HG02623 (cell line): ENCODE measurements around the gene SNX22.
A peak's percentile ranks its signal among the peaks of the same experiment; 100 is the strongest.
"Not testable (repeated sequence)": the region's sequence is repeated elsewhere in the genome, so short reads cannot be mapped to it uniquely, and the experiment has no call there.

Source experiments
- ATAC-seq: cut with Tn5 transposase; IDR thresholded peaks from one replicate; pipeline ENCODE4 v1.9.1; 2021; ENCODE audit warnings: moderate library complexity; ENCODE audit not compliant: unreplicated experiment

Gene SNX22

DNA sequence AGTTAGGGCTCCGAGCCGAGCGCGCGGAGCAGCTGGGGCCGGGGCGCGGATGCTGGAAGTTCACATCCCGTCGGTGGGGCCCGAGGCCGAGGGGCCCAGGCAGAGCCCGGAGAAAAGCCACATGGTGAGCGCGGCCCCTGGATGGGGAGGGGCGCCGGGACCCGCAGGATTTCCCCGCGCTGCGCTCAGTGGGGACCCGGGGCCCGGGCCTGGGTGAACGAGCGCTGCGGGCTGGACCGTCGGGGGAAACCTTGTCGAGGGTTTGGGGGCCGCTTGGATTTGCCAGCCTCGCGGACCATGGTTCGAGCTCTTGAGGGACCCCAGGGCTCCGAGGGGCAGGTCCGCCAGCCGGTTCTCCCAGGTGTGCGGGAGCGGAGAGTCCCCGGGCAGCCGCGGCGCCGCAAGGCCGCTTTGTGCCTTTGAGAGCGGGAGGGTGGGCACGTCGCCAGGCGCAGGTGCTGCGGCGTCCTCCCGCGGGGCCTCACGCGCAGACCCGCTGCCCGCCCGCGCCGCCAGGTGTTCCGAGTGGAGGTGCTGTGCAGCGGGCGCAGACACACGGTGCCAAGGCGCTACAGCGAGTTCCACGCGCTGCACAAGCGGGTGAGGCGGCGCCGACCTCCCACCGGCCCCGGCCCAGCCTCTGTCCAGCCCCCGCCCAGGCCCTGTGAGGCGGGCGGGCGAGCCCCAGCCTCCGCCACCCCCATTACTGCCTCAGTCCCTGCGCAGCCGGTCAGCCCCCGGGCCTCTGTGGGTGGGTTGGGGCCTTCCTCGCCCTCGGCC lies at the start of gene SNX22:
Gene SNX22, plus strand, starts transcription at position 5 of the 780 bp plus-strand sequence. Its CDS starts 45 bp downstream, at position 50.
- ATAC-seq = peak; percentile 19

DNA sequence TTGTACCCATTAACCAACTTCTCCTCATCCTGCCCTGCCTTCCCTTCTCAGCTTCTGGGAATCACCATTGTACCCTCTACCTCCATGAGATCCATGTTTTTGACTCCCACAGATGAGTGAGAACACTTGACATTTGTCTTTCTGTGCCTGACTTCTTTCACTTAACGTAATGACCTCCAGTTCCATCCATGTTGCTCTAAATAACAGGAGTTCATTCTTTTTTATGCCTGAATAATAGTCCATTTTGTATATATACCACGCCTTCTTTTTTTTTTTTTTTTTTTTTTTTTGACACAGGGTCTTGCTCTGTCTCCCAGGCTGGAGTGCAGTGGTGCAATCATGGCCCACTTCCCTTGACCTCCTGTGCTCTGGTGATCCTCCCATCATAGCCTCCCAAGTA lies 49.0 kb upstream of the SNX22 start:
- no peak for ATAC-seq

DNA sequence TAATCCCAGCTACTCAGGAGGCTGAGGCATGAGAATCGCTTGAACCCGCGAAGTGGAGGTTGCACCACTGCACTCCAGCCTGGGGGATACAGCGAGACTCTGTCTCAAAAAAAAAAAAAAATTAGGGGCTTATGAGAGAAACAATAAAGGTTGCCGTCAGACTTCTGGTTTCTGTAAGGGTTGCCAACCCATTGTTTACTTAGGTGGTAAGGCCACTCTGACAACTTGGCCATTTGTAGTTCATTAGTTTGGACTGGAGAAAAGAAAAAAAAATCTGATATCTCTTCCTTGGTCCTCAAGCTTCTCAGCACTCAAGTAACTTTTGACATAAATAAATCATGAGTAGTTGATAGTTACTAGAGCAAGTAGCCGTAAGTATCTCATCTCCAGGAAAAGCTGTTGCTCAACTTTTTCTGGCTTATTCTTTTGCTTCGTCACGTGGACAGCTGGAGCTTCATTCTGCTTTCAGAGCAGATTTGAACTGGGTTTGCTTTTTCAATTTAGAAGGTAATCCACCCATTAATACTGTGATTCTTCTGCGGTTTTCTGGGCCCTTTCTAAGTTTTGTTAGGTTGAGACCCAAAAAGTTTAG lies 46.3 kb upstream of the SNX22 start:
- no peak for ATAC-seq

DNA sequence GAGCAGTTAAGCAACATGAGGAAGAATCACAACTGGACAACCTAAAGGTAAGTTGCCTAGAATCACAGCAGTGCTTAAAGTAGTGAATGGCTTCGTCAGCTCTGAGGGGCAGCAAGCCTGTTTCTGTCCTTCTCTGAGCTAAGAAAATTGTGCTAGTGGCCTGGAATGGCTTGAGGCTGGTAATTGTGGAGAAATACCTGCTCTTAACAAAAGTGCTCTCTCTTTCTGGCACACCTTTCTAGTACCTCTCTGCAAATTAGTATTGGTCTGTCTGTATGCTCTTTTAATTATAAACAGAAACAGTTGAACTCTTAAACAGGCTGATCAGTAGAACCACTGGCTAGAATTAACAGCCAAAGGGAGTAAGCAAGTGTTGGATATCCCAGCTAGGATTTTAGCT lies 44.2 kb upstream of the SNX22 start:
- ATAC-seq = no peak

DNA sequence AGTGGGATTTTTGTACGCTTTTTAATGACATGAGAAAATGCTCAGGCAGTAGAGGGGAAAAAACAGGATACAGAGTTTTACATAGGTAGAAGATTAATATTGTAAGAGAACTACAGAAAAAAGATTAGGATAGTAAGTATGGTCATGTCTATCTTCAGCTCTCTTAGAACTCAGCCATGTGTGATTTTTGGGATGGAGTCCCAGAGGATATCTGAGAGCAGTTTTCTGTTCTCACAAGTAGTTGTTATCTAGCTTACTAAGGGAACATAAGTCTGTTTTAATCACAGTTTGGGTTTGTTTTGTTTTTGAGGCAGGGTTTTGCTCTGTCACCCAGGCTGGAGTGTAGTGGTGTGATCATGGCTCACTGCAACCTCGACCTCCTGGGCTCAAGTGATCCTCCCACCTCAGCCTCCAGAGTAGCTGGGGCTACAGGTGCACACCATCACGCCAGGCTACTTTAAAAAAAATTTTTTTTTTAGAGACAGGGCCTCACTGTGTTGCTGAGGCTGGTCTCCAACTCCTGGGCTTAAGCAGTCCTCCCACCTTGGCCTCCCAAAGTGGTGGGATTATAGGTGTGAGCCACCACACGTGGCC lies 41.3 kb upstream of the SNX22 start:
- ATAC-seq = not testable (repeated sequence)

DNA sequence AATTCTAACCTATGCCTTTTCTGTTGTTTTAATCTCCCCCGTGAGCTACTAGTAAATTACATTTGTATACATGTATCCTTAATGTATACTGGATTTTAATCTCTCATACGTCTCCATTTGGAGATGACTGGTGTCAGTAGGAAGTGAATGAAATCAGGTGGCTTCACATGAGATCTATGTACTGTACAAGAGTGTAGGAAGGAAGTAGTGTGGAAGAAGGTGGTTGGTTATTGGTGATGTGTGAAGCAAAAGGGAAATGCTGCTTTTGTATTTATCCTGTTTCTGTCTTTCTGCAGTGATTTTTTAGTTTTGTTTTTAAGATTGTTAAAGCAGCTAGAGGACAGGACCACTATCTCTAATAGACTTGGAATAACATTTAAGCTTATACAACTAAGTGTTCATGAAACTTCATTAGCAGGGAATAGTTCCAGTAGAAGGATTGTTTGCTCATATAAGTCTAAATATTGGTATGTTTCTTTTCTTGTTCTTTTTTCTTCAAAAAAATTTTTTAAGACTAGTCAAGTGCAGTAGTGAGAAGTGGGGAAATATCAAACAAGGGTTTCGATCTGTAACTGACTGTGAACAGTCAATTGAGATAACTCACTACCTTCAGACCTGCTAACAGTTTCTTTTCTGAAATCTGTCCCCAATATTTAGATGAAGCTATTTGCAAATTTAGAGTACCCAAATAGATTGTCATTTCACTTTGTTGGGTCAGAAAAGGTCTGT lies 40.4 kb upstream of the SNX22 start:
- no peak for ATAC-seq

DNA sequence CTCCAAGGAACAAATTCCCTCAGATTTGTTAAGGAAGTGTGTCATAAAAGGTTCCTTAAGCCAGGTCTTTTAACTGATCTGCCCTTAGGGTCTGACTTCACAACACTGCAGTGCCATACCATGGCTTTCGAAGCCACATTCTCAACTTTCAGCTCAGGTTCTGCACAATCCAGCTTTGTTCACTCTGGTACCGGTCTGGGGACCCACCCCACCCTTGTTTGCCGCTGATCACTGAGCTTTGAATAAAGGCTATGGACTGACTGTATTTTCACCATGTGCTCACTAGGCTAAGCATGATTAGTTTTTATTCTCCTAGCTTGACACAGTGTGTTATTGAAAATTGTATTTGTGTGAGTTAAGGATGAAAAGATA lies 39.9 kb upstream of the SNX22 start:
- ATAC-seq = no peak

DNA sequence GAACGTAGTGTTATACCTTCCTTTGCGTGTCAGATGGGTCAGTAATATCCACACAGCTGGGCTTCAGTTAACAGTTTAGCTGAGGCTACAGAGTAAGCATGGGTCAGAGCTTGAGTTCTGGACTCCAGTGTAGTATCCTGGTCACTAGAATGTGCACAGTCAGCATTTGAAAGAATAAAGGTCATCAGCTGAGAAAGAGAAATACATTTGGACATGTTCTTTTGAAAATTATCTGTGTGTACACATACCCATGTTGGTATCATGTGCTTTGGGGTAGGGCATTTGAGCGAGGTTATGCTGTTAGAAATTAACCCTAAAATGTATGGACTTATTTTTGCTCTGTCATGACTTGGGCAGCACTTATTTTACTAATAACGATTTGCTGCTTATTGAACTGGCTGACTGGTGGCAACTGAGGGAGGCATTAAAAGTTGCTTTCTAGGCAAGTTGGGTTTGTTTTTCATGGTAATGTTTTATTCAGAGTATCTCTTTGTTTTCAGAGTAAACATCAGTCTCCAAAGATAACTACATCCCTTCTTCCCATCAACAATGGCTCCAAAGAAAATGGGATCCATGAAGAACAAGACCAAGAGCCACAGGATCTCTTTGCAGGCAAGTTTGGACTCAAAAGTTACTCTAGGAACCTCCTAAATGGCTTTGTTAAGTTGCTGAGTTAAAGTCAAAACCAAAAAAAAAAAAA lies 39.3 kb upstream of the SNX22 start:
- ATAC-seq = no peak

DNA sequence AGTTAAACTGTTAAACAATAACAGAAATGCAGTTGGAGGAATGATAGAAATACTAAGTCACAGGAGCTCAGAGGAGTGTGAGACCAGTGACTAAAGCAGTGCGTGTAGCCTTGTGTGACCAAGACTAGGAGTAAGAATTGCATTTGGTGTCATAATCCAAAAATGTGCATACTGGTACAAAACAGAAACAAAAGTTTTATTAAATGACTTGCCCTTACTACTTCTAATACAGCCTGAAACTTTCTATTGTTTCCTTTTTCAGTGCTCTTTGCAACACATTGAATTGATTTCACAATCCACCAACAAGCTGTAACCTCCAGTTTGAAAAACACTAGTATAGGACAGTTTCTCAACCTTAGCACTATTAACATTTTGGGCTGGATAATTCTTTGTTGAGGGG lies 38.6 kb upstream of the SNX22 start:
- no peak for ATAC-seq

DNA sequence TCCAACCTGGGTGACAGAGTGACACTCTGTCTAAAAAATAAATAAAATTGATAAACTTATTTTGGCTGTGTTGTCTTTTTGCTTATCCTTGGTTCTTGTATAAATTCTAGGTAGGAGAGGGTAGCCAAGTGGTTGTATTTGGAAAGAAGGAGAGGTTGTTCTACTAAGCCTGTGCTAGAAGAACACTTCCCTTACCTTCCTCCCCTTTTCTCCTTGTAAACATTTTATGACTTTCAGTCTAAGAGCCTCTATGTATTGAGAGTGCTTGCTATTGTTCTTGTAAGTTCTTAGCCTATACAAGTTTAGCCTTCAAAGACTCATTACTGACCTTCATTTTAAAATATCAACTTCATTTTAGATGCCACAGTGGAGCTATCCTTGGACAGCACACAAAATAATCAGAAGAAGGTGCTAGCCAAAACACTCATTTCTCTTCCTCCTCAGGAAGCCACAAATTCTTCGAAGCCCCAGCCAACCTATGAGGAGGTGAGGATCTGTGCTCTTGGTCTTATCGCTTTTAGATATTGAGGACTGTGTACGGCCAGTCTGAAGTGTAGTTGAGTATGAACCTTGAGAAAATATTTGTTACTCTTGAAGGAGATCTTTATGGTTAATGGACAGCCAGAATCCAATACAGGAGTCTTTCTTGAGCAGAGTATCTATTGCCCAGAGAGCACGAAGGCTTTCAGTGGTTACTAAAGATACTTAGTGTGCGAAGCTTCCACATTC lies 33.6 kb upstream of the SNX22 start:
- ATAC-seq = no peak

DNA sequence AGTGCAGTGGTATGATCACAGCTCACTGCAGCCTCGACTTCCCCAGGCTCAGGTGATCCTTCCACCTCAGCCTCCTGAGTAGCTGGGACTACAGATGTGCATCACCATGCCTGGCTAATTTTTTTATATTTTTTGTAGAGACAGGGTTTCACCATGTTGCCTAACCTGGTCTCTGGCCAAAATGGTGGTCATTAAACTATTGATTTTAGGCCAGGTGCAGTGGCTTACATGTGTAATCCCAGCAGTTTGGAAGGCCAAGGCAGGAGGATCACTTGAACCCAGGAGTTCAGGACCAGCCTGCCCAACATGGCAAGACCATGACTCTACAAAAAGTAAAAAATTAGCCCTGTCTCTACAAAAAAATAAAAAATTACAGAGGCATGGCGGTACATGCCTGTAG lies 31.2 kb upstream of the SNX22 start:
- not testable (repeated sequence) for ATAC-seq

DNA sequence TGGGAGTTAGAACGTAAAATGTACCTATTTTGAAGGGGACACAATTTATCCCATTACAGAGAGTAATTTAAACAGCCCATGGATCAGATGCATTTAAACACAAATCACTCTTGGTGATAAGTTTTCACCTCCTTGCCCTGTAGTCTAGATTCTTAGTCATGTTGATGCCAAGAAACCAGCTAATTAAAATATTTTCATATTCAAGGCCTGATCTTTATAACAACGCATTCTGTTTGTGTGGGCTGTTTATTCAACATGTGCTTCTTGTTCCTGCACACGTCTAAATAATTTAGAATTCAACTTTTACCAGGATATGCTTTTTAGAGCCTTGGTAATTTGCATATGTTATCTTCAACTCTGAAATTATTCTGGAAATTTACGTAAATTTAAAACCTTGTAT lies 29.9 kb upstream of the SNX22 start:
- ATAC-seq = no peak

DNA sequence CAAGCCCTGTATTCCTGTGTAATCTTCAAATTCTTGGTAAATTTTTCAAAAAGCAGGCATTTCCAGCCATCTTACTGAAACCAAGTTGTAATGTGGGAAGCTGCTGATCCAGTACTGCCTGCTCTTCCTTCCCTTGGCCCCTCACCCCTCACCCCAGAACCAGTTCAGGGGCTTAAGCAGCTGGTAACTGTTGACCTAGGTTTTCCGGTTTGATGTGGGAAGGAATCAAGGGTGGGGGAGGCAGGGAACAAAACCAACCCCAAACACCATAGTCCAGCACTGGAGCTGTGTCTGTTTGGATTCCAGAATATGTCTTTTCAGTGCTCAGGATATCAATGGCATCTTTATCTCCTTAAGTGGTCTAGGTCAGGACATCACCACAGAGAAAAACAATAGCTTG lies 29.1 kb upstream of the SNX22 start:
- no peak for ATAC-seq

DNA sequence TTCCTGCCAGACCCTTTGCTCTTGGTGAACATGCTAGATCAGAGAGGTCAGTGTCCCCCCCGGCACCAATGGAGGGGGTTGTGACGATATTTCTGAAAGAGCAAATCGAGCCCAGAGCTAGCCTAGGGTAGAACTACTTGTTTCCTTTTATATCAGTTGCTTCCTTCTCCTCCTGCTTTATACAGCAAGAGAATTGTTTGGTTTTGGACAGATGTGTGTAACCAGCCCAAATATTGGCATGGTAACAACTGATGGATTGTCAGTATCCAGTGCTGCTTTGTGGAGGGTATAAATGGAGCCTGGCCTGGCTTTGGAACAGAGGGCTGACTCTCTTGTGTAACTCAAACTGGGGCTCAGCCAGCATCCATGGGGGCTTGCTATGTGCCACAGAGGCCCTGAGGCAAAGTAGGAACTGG lies 28.6 kb upstream of the SNX22 start:
- no peak for ATAC-seq

DNA sequence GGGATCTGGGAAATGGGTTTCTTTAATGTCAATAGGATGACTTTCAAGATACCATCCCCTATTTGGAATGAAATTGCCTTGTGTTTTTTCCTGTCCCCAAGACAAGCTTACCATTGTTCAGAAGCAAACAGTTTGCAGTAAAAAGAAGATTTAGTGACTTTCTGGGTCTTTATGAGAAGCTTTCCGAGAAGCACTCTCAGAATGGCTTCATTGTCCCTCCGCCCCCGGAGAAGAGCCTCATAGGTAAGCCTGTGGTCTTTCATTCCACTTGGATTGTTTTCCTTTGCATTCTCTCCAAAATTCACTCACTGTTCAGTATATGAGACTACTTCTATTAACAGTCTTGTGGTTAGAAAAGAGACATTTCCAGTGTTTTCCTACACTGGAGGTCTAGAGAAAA lies 25.6 kb upstream of the SNX22 start:
- ATAC-seq = no peak

DNA sequence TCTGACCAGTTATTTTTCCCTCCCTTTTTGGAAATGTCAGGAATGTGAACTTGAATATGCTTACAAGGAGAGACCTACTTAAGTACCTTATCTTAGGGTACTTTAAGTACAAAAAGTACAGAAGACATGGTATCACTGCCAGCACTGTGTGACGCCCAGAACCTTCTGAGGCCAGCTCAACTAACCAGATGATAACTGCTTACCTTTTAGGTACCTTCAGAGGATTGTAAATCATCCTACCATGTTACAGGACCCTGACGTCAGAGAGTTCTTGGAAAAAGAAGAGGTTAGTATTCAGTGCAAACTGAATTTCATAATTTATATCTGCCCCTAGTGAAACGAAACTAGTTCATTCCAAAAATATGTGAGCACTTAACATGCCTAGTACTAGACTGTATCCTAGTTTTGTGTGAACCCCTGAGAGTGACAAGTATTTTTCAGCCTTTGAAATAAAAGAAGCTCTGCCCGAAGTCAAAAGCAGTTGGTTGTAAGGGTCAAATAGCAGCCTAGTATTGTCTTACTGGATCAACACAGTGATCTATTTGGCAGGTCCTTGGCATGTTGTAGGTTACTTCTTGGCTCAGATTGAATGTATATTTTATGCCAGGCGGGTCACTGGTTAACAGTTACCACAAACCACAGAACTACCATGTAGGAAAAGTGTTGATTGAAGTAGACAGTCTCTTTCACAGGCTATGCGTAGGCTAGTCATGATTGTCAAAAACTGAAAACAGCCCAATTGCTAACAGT lies 23.8 kb upstream of the SNX22 start:
- no peak for ATAC-seq

DNA sequence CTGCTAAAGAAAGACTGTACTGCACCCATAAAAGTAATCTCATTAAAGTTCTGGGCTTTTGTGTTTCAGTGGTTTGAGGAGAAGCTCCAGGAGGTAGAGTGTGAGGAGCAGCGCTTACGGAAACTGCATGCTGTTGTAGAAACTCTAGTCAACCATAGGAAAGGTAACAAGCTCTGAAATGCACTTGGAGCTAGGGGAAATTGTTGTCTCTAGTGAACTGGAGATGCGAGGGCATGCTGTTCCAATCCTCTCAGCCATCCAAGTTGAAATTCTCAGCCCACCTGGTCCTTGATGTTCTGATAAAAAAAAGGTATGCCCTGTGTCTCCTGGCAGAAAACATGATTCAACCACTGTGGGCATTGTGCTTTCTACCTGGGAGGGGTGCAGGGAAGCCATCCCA lies 21.4 kb upstream of the SNX22 start:
- ATAC-seq = no peak

DNA sequence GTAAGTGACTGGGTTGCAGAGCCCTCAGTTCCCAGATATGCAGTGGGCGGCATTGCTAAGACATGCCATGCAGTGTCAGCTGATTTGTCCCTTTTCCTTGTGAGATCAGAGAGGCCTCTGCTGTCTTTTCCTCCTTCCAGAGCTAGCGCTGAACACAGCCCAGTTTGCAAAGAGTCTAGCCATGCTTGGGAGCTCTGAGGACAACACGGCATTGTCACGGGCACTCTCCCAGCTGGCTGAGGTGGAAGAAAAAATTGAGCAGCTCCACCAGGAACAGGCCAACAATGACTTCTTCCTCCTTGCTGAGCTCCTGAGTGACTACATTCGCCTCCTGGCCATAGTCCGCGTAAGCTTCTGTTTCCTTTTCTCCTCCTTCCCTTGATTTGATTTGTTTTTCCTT lies 20.0 kb upstream of the SNX22 start:
- no peak for ATAC-seq

DNA sequence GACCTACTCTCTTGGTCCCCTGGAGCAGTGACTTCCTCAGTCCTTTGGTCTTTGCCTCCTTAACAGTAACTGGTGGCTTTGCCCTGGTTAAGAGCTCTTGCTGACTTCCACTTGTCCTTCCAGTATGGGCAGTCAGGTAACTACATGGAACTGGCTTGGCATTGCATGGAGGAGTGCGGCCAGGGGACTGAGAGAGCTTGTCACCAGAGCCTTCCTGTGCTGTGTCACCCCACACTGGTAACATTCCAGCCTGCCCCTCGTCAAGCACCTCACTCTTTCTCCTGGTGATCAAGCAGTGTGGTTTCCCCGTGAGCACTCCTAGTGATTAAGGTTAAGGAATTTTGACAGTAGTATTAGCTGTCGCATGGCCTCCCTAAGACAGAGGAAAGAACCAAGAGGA lies 19.3 kb upstream of the SNX22 start:
- no peak for ATAC-seq
